HPDE6-E6E7 (cell line): Measurements from ENCODE around the gene RTN4R.

Experiments
- DNase-seq: peaks from one replicate; pipeline ENCODE4 v3.0.0; 2011; ENCODE audit warnings: missing footprints; ENCODE audit errors: extremely low spot score

RTN4R gene

GRCh38 chr22:20257212-20258020, 10.7 kb downstream of the RTN4R start:
- DNase-seq: no peak

- no peak for DNase-seq
Observed at GRCh38 chr22:20256551-20257211, 11.4 kb downstream of the RTN4R start.

GRCh38 chr22:20256027-20256426, 12.1 kb downstream of the RTN4R start:
- no peak for DNase-seq

DNA sequence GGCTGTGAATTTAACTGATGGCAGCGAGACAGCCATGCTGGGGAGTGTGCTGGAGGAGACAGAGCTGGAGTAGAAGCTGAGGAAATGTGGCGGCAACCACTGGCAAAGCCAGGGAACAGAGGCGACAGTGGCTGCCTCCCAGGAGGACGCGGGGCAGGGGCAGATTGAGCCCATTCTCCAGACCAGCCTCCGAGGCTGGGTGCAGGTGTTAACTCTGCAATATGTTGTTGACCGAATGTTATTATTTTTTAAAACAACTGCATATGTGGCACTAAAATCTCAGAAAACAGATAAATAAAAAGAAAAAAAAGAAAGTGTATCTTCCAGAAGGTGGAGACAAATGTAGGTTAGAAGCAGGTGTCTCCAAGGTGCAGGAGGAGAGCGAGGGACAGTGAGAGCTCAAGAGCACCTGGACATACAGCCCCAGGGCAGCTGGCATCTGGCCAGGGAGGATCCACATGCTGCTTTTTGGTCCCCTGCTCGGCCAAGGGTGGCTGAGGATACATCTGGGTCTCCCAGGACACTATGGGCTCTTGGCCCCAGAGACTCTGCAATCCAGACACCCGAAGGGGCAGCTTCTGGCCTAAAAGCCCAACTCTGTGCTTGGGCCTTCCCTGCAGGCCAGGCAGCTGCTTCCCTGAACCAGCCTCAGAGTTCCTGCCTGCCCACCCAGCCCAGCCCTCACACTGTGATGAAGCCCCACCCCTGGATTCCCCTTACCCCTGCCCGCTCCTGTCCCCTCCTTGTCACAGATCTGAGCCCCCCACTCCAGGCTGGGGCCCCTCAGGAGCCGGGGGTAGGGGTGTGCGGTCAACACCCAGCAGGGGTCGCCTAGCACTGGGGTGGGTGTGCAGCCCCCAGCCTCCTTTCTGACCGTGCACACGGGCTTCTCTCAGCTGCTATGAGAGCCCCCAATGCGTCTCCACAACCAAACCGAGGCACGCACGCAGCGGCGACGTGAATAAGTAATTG, 12.9 kb downstream of the RTN4R start:
- DNase-seq: no peak

GRCh38 chr22:20253161-20253560, 15.0 kb downstream of the RTN4R start:
- DNase-seq: no peak

GRCh38 chr22:20251981-20252380, 16.1 kb downstream of the RTN4R start:
- no peak for DNase-seq

DNA sequence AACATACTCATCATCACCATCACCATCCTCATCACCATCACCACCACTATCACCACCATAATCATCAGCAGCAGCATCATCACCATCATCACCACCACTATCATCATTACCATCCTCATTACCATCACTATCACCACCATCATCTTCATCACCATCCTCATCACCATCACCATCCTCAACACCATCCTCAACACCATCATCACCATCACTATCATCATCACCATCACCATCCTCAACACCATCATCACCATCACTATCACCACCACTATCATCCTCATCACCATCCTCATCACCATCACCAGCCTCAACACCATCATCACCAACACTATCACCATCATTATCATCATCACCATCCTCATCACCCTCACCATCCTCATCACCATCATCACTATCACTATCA, 16.6 kb downstream of the RTN4R start:
- DNase-seq: no peak

DNA sequence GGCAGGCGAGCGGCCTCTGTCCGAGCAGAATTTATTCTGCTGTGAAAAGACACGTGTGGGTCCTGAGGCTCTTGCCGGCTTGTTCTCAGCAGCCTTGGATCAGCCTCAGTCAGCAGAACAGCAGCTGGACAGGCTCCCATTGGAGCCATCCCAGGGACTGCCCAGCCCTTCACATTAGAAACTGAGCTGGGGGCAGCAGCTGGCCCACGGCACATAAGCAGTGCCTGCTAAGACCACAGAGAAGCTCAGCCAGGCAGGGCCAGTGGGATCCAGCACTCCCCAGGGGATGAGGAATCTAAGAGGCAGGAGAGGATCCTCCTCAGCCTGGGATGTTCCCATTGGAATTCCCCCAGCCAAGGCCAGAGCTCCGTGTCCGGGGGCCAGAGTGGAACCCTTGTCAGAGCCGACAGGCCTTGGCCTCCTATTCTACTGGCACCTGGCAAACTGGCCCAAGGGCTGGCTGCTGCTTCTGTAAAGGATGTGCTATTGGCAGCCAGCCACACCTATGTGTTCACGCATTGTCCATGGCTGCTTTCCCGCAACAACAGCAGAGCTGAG, 18.2 kb downstream of the RTN4R start:
- DNase-seq: no peak

GRCh38 chr22:20248461-20248978, 19.6 kb downstream of the RTN4R start:
- no peak for DNase-seq

GRCh38 chr22:20247608-20248171, 20.4 kb downstream of the RTN4R start:
- no peak for DNase-seq

- no peak for DNase-seq
Observed at GRCh38 chr22:20247010-20247505, 21.1 kb downstream of the RTN4R start.

DNA sequence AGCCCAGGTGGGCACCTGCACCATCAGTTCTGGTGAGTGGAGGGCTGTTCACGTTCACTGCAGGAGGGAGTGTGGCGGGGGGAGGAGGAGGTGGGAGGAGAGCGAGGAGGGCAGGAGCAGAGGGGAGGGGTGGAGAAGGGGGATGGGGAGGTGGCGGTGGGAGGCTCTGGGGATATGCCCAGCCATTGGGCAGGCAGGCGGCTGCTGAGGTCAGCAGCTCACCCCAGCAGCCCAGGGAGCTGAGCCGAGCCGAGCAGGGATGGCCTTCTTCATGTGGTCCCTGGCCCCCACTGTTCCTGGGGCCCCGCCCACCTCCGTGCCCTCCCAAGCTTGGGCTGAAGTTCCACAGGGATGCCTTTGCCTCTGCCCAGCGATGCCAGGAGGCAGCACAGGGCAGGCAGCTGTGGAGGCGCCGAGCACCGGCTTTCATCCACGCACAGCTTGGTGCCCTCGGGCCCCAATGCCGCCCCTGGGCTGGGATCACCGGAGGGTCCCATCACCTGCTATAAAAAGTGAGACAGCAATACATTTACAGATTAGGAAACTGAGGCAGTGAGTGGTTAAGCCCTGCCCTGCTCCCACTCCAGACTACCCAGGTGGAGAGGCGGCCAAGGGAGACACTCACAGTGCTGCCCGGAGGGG, 21.6 kb downstream of the RTN4R start:
- no peak for DNase-seq

DNA sequence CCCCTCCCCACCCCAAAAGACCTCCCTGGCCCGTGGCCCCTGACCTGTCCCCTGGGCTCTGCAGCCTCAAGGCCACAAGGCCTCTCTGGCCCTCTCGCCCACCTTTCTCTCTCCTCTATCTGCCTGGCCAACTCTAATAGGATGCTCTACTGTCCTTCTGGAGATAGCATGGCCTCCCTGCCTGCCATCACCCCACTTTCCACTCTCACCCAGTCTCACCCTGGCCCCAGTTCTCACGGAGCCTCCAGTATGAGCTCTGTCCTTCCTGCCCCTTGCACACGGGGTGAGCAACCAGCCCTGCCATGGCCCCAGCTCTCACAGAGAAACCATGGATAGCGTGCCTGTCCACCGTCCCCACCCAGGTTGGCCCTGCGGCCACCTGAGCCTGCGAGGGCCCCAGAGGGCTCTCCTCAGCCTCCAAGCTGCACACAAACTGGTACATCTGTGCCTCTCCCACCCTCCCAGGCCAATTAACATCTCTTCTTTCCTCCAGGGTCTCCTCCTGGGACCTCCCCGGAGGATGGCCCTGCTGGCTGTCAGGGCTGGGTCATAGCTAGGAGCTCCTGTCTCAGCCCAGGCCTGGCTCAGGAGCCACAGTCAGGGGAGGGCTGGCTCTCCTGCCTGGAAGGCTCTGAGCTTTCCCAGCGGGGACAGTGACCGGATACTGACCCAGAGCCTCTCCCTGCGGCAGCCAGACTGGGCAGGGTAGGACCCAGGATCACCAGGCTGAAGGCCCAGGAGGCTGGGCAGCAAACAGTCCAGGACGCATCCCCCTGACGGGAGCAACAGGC, 22.3 kb downstream of the RTN4R start:
- no peak for DNase-seq

DNA sequence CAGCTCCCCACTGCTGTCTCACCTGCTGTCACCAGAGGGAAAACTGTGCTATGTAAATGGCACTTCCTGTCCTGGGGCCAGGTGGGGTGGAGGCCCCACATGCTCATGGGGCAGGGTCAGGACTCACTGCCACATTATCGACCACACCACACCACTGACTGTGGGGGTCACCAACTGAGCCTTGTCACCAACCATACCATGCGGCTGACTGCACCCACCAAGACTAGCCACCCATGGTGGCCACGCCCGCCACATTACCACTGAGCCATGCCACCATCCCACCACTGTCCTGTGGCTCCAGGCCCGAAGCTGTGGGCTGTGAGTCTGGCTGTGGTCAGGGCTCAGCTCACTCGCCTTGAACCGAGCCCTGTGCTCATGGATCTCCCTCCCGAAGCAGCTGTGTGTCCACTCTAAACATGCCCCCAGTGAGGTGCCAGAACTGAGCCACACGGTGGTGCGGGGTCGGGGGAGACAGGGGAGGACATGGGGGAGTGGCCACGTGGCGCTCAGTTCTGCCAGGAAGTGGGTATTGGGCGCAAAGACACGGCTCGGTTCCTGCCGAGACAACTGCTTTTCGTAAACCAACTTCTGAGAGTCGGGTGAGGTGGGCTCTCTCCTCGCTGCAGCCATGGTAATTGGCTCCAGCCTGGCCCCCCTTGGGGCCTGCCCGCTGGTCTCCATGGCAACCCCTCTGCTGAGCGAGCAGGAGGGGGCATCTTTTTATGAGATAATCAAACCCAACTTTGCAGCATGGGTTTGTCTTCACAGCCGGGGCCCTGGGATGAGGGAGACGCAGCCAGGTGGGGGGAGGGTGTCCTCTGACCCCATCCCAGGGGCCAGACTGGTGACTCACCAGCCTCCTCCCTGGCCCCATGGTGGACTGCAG, 23.2 kb downstream of the RTN4R start:
- no peak for DNase-seq

DNA sequence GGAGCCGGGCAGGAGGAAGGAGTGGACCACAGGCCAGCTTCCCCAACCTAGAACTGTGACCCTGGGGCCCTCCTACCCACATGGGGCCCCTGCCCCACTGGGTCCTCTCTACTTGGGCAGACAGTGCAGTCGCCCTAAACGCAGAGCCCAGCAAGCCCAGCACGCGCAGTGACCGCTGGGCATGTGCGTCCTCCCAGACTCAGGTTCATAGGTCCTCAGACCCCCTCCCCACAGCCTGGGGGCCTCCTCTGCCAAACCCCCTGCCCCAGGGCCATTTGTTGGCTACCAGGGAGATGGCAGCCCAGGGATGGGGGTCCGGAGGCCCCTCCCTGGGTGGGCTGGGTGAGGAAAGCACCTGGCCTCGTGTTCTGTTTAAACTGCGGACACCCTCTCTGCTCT, 23.9 kb downstream of the RTN4R start:
- no peak for DNase-seq

- DNase-seq: peak; percentile 44
Observed at GRCh38 chr22:20243537-20244249, 24.4 kb downstream of the RTN4R start.

GRCh38 chr22:20243176-20243536, 25.0 kb downstream of the RTN4R start:
- DNase-seq: no peak
